GM21723 (cell line): Measurements from ENCODE around the gene WBP4.
"Not testable (repeated sequence)": the region's sequence is repeated elsewhere in the genome, so short reads cannot be mapped to it uniquely, and the experiment has no call there.

Source experiments
- ATAC-seq: cut with Tn5 transposase; IDR thresholded peaks from one replicate; pipeline ENCODE4 v1.9.1; 2021; ENCODE audit warnings: mild to moderate bottlenecking, moderate library complexity; ENCODE audit not compliant: unreplicated experiment

Gene WBP4

GRCh38 chr13:41075485-41075884 is 14.2 kb downstream of the WBP4 start:
- ATAC-seq, result no peak

DNA sequence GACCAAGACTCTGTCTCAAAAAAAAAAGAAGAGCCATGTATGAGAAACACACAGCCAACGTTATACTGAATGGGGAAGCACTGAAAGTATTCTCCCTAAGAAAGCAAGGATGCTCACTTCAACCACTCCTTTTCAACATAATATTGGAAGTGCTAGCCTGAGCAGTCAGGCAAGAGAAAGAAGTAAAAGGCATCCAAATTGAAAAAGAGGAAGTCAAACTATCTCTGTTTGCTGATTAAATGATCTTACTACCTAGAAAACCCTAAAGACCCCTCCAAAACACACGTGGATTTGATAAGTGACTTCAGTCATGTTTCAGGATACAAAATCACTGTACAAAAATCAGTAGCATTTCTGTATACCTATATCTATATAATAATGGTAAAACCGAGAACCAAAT is 16.2 kb downstream of the WBP4 start:
- ATAC-seq, result no peak

- ATAC-seq, result no peak
These were observed 18.4 kb downstream of the WBP4 start for GRCh38 chr13:41079725-41080124.

DNA sequence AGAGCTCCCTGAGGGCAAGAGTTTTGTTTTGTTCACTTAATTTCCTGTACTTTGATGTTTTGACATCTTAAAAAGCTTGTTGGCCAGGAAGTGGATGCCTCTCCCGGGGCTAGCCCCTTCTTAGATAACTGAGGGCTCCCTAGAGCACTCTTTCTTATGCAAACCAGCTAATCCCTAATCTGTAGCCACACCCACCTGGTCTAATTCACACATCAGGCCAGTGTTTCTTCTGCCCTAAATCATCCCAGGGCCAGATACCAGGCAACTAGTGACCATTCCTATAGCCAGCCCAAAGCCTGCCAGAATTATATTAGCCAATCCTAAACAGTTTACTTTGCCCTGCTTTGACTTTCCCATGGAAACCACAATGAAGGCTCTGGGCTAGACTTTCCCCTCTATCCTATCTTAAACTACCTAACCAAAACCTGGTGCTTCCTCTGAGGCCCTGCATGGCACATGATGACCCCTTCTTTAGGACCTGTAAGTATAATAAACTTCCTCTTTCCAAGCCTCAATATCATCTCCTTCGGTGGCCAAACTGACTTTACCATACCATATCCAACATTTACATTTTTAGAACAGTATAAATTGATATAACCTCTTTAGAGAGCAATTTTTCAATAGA is 24.8 kb downstream of the WBP4 start:
- no peak for ATAC-seq

DNA sequence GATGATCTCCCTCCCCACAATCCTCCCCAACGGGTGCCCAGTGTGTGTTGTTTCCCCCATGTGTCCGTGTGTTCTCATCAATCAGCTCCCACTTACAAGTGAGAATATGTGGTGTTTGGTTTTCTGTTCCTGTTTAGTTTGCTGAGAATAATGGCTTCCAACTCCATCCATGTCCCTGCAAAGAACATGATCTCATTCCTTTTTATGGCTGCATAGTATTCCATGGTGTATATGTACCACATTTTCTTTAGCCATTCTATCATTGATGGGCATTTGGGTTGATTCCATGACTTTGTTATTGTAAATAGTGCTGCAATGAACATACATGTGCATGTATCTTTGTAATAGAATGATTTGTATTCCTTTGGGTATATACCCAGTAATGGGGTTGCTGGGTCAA is 34.4 kb downstream of the WBP4 start:
- ATAC-seq, result not testable (repeated sequence)

- ATAC-seq, result no peak
These were observed 37.5 kb downstream of the WBP4 start for GRCh38 chr13:41098761-41099160.

DNA sequence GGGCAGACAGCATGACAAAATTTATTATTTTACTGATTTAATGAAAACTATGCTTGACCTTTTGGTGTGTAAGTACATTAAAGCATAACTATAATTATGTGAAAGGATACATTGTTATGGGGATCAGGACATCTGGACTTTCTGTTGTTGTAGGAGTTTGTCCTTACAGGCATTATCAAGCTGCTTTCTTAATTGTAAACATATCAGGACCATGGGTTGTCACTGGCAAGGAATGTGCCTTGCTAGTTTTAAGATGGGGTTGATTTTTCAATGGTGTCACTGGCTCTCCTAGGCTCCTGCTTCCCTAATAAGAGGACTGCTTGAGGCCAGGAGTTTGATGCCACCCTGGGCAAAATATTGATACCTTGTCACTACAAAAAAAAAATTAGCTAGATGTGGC is 38.7 kb downstream of the WBP4 start:
- ATAC-seq, result no peak

GRCh38 chr13:41107104-41107571 is 45.8 kb downstream of the WBP4 start:
- no peak for ATAC-seq

DNA sequence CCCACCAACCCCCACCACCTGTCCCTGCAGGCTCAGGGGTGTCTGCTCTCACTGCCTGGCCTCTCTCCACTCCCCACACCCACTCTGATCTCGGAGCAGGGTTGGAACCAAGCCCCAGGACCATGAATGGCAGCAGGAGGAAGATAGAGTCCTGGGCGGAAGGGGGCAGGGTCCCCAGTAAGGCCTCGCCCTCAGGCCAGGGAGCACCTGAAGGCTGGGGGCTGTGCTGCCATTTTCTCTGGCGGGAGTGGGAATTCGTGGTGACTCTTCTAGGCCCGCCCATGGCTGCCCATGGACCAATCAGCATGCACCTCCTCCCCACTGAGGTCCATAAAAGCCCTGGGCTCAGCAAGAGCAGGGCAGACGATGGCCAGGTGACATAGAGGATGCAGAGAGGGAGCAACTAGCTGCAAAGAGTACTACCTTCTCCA is 46.3 kb downstream of the WBP4 start:
- no peak for ATAC-seq

DNA sequence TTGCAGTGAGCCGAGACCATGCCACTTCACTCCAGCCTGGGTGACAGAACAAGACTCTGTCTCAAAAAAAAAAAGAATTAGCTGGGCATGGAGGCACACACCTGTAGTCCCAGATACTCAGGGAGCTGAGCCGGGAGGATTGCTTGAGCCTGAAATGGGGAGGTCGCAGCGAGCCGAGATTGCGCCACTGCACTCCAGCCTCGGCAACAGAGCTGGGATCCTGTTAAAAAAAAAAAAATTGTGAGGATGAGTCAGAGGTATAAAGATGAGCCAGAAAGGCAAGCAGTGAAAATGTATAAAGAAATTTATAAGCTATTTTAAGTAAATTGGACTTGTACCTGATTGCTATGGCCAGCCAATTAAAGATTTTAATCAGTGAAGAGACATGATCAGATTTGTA is 50.1 kb downstream of the WBP4 start:
- ATAC-seq, result no peak

DNA sequence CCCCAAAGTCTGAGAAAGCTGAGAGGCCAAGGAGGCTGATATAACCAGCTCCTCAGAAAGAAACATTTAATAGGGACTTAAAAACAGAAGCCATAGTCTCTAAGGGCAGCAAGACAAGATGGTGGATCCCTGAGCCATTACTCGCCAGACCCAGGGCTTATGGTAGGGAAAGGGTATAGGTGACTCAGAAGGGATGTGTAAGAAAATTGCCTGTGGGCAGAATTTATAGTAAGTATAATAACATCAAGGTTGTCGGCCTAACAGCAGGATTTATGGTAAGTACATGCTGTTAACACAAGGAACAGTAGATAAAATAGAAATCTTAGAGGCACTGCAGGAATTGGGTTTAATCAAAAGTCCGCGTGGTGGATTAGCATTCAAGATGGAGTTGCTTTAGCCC is 56.6 kb downstream of the WBP4 start:
- ATAC-seq, result no peak

- ATAC-seq, result no peak
These were observed 61.5 kb downstream of the WBP4 start for GRCh38 chr13:41122838-41123237.

DNA sequence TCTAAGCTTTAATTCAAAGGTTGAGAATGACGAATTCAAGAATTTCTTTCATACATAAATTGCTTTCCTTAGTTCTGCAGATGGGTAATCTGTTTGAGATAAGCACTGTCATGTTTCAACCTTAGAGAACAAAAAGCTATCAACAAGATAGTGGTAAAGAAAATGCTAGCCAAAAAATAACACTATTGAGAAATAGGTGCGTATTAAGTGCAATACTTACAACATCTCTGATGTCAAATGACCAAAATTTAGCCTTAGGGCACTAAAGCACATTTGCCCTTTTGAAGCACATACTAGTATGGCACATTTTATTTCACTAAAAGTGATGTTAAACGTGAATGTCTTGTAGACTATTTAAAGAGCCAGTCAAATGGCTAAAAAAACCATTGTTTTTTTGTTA is 66.4 kb downstream of the WBP4 start:
- no peak for ATAC-seq

DNA sequence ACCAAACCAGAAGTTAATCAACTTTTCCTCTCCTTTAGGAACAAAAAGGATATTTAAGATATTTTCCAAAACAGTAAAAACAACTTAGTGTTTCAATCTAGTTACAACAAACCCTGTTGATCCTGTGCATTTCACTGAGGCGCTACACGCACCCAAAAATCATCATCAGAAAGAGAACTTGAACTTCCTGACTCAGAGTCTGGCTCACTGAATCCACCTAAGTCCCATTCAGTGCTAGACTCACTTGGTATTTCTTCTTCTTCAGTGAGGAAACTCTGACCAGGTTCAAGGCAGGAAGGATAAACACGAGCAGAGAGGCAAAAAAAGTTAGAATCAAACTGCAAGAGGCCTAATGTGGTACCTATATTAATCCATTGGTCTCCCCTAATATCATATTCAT is 69.0 kb downstream of the WBP4 start:
- ATAC-seq, result no peak

- ATAC-seq, result not testable (repeated sequence)
These were observed 69.9 kb downstream of the WBP4 start for GRCh38 chr13:41131189-41131588.

- peak; percentile 14 for ATAC-seq
These were observed 70.6 kb downstream of the WBP4 start for GRCh38 chr13:41131660-41132511.

GRCh38 chr13:41132512-41133152 is 71.3 kb downstream of the WBP4 start, which contains the start of gene KBTBD6:
Gene KBTBD6, minus strand, starts transcription at chr13:41132802. Its CDS starts 291 bp downstream, at chr13:41132511.
- peak; percentile 97 for ATAC-seq
